Calu3 (cell line): ENCODE measurements around the gene PCDHGA6. TPM values are rescaled to one million over a fixed set of nuclear protein-coding genes. Genes with fewer than 3 reads are reported as not detected.
"Not testable (repeated sequence)": the region's sequence is repeated elsewhere in the genome, so short reads cannot be mapped to it uniquely, and the experiment has no call there.

Experiments
- Bru-seq: library from RNA; stranded (reverse); fragments of 400-500 nt; gene quantifications from one replicate; lab custom pipeline; 2021; lab: Mats Ljungman, UMichigan
- BruChase-seq, 2 experiments: library from RNA; stranded (reverse); fragments of 400-500 nt; gene quantifications; one replicate each; lab custom pipeline; 2021; lab: Mats Ljungman, UMichigan
- BruUV-seq: library from RNA; stranded (reverse); fragments of 400-500 nt; replicated peaks from 2 replicates; lab custom pipeline; 2021; lab: Mats Ljungman, UMichigan
- CTCF ChIA-PET: fragments of 300-600 bp; sonication (Branson Sonifier 250); formaldehyde crosslinking; loops from one replicate; lab custom pipeline; 2022; ENCODE audit warnings: antibody characterized with exemption; lab: Charles Lee
- DNase-seq: peaks from one replicate; pipeline ENCODE4 v3.0.0; 2022
- H3K27ac Mint-ChIP-seq: one replicate; pipeline ENCODE4 v1.8.0; 2022; ENCODE audit warnings: mixed read lengths; ENCODE audit not compliant: unreplicated experiment
- H3K27me3 Mint-ChIP-seq: one replicate; pipeline ENCODE4 v1.8.0; 2022; ENCODE audit warnings: mixed read lengths; ENCODE audit not compliant: unreplicated experiment
- H3K36me3 Mint-ChIP-seq: one replicate; pipeline ENCODE4 v1.8.0; 2022; ENCODE audit warnings: mild to moderate bottlenecking, moderate library complexity, mixed read lengths; ENCODE audit not compliant: insufficient read depth, unreplicated experiment
- H3K4me1 Mint-ChIP-seq: one replicate; pipeline ENCODE4 v1.8.0; 2022; ENCODE audit warnings: mild to moderate bottlenecking, low read depth, mixed read lengths; ENCODE audit not compliant: unreplicated experiment
- H3K4me3 Mint-ChIP-seq: one replicate; pipeline ENCODE4 v1.8.0; 2022; ENCODE audit warnings: mild to moderate bottlenecking, low read depth, moderate library complexity, mixed read lengths; ENCODE audit not compliant: unreplicated experiment
- H3K9me3 Mint-ChIP-seq: one replicate; pipeline ENCODE4 v1.8.0; 2022; ENCODE audit warnings: low read depth, mixed read lengths; ENCODE audit not compliant: unreplicated experiment
- CTCF ChIP-seq: fragments of 200-600 bp; IDR thresholded peaks from one replicate; pipeline ENCODE4 v1.8.0; 2022; ENCODE audit warnings: antibody characterized with exemption; ENCODE audit not compliant: unreplicated experiment
- intact Hi-C: fragments of 100-400 bp; cut with micrococcal nuclease; formaldehyde crosslinking; loops from one replicate; pipeline ENCODE4 v1.10.0; 2022; ENCODE audit not compliant: unreplicated experiment
- long read RNA-seq: library from polyadenylated mRNA; stranded (forward); transcript quantifications from one replicate; pipeline ENCODE4 v2.0.0, GENCODE V29; 2022
- total RNA-seq: library from RNA; stranded (reverse); gene quantifications from 2 replicates; pipeline ENCODE4 v1.2.3, GENCODE V29; 2022

PCDHGA6 gene
- total RNA-seq (0.71 and 0.80 TPM in 2 replicates), Bru-seq, nascent RNA (percentile 35 among the genes with signal in this experiment), BruChase-seq, experiment 1, labeled RNA remaining after a 6-hour chase (percentile 54 among the genes with signal in this experiment), BruChase-seq, experiment 2, labeled RNA remaining after a 2-hour chase (percentile 45 among the genes with signal in this experiment)
- long read RNA-seq, full-length matches to known transcripts, result 1 of 2 reads
- long read RNA-seq, partial matches to known transcripts, result 0 of 2 reads
- long read RNA-seq, other reads (novel, unspliced or antisense), result 1 of 2 reads

- no peak for TF ChIP-seq CTCF
- Mint-ChIP-seq H3K9me3 (peaks cover 9% of the 10 kb centered on the region), H3K36me3 (peaks cover 9% of the 10 kb centered on the region), H3K27ac (no peak within 1 kb of the TSS), H3K27me3 (no peaks in the 10 kb centered on the region), H3K4me3 (no peak within 1 kb of the TSS), H3K4me1 (no peaks in the 10 kb centered on the region)
- DNase-seq, result no peak
- intact Hi-C loops, result no loop called here
- CTCF ChIA-PET, result no interaction called here
- BruUV-seq, result no TSS peak
These were observed at the start of gene PCDHGA6 for GRCh38 chr5:141373673-141374317. PCDHGA6 (plus strand) TSS chr5:141373891; CDS start chr5:141374084, 193 bp downstream.

GRCh38 chr5:141326088-141326854 is 47.4 kb upstream of the PCDHGA6 start:
- no TSS peak for BruUV-seq
- Mint-ChIP-seq H3K4me3 (no peak overlapping the region), H3K27me3 (no peaks in the 10 kb centered on the region), H3K4me1 (no peaks in the 10 kb centered on the region), H3K36me3 (peaks cover 6% of the 10 kb centered on the region), H3K9me3 (peaks cover 10% of the 10 kb centered on the region), H3K27ac (no peak overlapping the region)
- no peak for TF ChIP-seq CTCF
- DNase-seq, result no peak
- intact Hi-C loops, result no loop called here
- CTCF ChIA-PET, result interaction anchor here (0.7 kb wide), 1 partner anchor 158 kb away, joined by 4 read pairs; no protein-coding TSS in a partner anchor

- no peak for TF ChIP-seq CTCF
- H3K27me3 Mint-ChIP-seq, result no peaks in the 10 kb centered on the region
- no TSS peak for BruUV-seq
- intact Hi-C loops, result no loop called here
- CTCF ChIA-PET, result interaction anchor here (0.9 kb wide), 1 partner anchor 10 kb away, joined by 3 read pairs; the partner anchor contains the start of gene PCDHGA2
- H3K4me3 Mint-ChIP-seq, result no peak overlapping the region
- H3K4me1 Mint-ChIP-seq, result no peaks in the 10 kb centered on the region
- no peak for DNase-seq
- H3K27ac Mint-ChIP-seq, result no peak overlapping the region
- peaks cover 8% of the 10 kb centered on the region for H3K9me3 Mint-ChIP-seq
- H3K36me3 Mint-ChIP-seq, result no peaks in the 10 kb centered on the region
These were observed 45.5 kb upstream of the PCDHGA6 start for GRCh38 chr5:141328231-141328630.

- no peak for TF ChIP-seq CTCF
- Mint-ChIP-seq H3K4me3 (no peak within 1 kb of the TSS), H3K4me1 (no peaks in the 10 kb centered on the region), H3K9me3 (peaks cover 8% of the 10 kb centered on the region), H3K36me3 (no peaks in the 10 kb centered on the region), H3K27me3 (no peaks in the 10 kb centered on the region), H3K27ac (no peak within 1 kb of the TSS)
- no TSS peak for BruUV-seq
- CTCF ChIA-PET, result interaction anchor here (0.9 to 1.8 kb wide), 2 partner anchors 10 to 234 kb away, joined by 3 to 5 read pairs; partner anchors contain the start of gene TAF7
- intact Hi-C loops, result no loop called here
- no peak for DNase-seq
These were observed 43.2 kb upstream of the PCDHGA6 start, which contains the start of gene PCDHGA1 for GRCh38 chr5:141330299-141331080. PCDHGA1 (plus strand) TSS chr5:141330514.

- CTCF ChIA-PET, H3K27me3 Mint-ChIP-seq, H3K4me1 Mint-ChIP-seq, H3K36me3 Mint-ChIP-seq, intact Hi-C loops, DNase-seq, H3K27ac Mint-ChIP-seq, BruUV-seq, H3K4me3 Mint-ChIP-seq: not testable (repeated sequence)
- peaks cover 12% of the 10 kb centered on the region for H3K9me3 Mint-ChIP-seq
These were observed 41.1 kb upstream of the PCDHGA6 start for GRCh38 chr5:141332571-141332970.
